ENCODE results near the gene TMEM108.

TMEM108 gene

DNA sequence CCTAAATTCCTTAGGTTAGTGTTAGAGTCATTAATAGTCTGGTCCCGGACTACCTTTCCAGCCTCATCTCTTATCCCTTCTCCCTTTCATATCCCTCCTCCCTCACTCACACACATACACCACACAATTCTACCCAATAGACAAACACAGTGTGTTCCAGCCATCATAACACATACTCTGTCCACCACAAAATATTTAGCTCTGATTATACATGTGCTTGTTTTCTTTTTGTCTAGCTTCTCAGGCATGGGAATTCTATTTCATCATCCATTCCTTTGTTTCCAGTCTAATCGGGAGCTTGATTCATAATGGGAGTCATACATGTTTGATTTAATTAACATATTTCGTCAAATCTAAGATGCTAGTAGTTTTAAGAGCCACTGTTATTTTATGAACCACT is 199.8 kb downstream of the TMEM108 start:
- no peak for DNase-seq

DNA sequence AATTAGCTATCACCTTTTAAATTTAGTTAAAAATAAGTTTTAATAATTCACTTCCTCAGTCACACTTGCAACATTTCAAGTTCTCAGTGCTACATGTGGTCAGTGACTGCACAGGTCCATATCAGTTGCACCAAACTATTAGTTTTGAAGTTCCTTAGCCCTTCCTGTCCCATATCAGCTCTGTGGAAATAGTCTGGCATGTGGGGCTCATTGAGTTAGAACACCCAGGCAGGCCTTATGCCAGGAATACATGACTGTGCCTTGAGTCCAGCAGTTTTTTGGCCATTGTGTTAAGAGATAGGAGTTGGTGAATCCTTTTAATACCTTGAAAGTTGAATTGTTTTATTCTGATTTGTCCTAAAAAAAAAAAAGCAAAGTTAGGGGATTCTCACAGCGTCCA is 207.9 kb downstream of the TMEM108 start:
- DNase-seq: no peak

GRCh38 chr3:133246773-133247172 is 208.6 kb downstream of the TMEM108 start:
- no peak for DNase-seq

- no peak for DNase-seq
These were observed 210.2 kb downstream of the TMEM108 start for GRCh38 chr3:133248389-133248788.

GRCh38 chr3:133249490-133249889 is 211.3 kb downstream of the TMEM108 start:
- no peak for DNase-seq

GRCh38 chr3:133254151-133254550 is 216.0 kb downstream of the TMEM108 start:
- no peak for DNase-seq

GRCh38 chr3:133254716-133255115 is 216.5 kb downstream of the TMEM108 start:
- no peak for DNase-seq

GRCh38 chr3:133256787-133257483 is 218.7 kb downstream of the TMEM108 start:
- no peak for DNase-seq

GRCh38 chr3:133258358-133258757 is 220.2 kb downstream of the TMEM108 start:
- no peak for DNase-seq

GRCh38 chr3:133259767-133260166 is 221.6 kb downstream of the TMEM108 start:
- no peak for DNase-seq

DNA sequence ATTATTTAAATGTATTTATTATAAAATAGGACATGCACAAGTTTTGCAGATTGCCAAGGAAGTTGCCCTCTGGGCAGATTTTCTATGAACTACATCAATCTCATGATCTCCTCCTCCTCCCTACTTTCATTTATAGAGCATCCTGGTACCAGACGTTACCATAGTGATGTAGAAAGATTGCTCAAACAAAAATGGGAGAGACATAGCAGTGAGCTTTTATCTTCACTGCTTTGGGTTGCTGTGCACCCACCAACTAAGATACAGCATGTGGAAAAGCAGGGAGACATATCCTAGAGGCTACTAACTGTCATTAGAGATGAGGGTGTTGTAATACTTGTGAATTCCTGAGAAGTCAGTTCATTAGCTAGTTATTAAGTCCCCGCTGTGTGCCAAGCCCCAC is 224.1 kb downstream of the TMEM108 start:
- DNase-seq: no peak

GRCh38 chr3:133264920-133265319 is 226.7 kb downstream of the TMEM108 start:
- no peak for DNase-seq

DNA sequence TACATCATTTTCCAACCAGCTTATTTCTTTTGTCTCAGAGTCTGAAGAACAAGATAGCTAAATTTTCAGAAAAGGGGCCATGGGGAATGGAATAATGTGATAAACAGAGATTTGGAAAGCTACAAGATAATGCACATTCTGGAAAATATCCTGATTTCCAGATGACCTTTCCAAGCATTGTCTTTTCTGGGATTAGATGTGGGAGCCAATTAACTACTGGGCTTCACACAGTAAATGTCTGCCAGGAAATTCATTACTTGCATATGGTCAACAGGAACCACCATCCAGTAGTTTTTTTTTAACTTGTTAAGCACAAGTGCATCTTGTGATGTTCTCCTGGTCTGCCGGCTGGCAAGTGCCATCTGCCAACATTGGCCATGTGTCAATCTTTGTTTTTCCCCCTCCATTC is 230.5 kb downstream of the TMEM108 start:
- no peak for DNase-seq

DNA sequence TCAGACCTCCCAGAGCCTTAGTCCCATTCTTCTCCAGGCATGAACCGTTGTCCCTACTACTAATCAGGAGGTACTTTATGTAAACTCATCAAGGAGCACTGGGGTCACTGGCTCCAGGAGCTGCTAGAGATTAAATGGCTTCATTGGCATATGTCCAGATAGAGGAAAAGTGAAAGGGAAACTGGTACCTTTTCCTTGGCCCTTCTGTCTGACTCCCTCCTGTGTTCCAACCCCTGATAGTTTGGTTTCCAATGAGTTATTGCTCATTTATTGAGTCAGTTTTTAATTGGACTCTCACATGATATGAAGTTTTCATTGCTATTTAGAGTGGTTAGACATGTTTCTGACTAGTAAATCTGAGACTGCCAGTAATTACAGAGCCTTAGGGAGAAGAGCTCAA is 231.2 kb downstream of the TMEM108 start:
- no peak for DNase-seq

GRCh38 chr3:133270631-133271030 is 232.4 kb downstream of the TMEM108 start:
- no peak for DNase-seq

- DNase-seq: no peak
These were observed 232.9 kb downstream of the TMEM108 start for GRCh38 chr3:133271042-133271441.

GRCh38 chr3:133271539-133271938 is 233.3 kb downstream of the TMEM108 start:
- DNase-seq: no peak

DNA sequence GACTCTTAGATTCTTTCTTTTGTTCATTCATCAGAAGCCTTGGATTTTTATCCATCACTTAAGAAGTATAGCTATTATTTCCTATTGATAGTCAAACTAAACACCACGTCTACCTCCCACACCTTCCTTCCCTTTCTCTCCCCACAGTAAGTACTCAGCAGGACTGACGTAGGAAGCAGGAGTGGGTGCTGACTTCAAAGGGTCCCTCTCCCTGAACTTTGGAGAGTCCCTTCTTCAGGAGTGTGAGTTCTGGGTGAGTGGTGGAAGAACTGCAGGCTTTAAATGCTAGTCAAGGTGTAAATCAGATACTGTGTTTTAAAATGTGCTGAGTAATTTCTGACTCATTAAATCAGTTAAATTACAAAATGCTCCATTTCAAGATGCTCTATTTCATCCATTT is 235.2 kb downstream of the TMEM108 start:
- DNase-seq: no peak

- no peak for DNase-seq
These were observed 236.3 kb downstream of the TMEM108 start for GRCh38 chr3:133274477-133274876.

DNA sequence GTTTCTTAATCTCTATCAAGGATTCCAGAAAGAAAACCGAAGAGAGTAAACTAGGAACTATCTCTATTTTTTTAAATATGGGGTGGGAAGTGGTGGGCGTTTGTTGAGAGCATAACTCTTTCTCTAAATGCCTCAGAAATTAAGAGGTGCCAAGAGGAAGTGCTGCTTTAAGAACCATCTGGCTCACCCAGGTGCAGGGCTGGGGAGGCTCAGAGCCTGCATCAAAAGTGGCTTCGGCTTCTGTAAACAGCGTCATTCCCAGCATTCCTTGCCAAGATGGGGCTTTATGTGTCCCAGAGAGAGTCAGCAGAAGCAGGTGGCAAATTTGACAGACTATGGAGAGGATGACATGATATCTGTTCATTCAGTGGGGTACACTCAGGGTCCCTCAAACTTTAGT is 238.4 kb downstream of the TMEM108 start:
- no peak for DNase-seq

- no peak for DNase-seq
These were observed 239.6 kb downstream of the TMEM108 start for GRCh38 chr3:133277813-133278212.

GRCh38 chr3:133278260-133279043 is 240.3 kb downstream of the TMEM108 start:
- DNase-seq: no peak

- no peak for DNase-seq
These were observed 242.4 kb downstream of the TMEM108 start for GRCh38 chr3:133280586-133280985.

- no peak for DNase-seq
These were observed 244.0 kb downstream of the TMEM108 start for GRCh38 chr3:133282236-133282635.

Measured in activated T-cell treated with anti-CD3 and anti-CD28 coated beads for 4 hours (primary cell).